ENCODE measurements around the gene KIAA1217.

Gene KIAA1217

DNA sequence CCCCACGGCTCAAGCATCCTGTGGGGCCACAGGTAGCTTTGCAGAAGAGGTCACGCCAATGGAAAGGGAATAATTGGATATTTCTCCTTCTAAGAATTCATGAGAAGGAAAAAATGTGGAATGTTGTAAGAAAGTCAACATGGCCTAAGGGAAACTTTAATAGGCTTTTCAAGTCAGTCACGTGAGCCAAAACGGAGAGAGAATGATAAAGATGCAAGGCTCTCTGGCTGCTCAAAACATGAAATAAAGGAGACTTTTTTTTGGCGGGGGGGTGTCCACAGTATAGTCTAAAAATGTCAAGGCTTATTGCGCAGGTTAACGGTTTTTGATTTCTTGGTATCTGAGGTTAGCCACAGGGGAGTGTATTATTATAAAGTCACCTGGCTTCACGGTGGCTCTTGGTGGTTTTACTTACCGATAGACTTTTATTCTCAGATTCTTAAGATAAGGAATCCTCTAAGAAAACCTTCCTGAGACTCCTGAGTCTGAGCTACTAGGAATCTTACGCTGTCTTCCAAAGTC lies 366.6 kb downstream of the KIAA1217 start:
- Histone ChIP-seq H3K4me1 (ENCODE audit: control insufficient read depth in 1 of 2, insufficient read depth in 2 of 2, low read length in 2 of 2) (no peaks in the 10 kb centered on the region), H3K9me3 (ENCODE audit: control insufficient read depth in 1 of 2, low read length in 2 of 2) (no peaks in the 10 kb centered on the region), H3K27me3 (ENCODE audit: control insufficient read depth in 1 of 2, insufficient read depth in 2 of 2, low read length in 2 of 2) (no peaks in the 10 kb centered on the region), H3K9ac (ENCODE audit: low read depth in 1 of 2, low read length in 2 of 2) (no peak overlapping the region), H3K36me3 (ENCODE audit: control insufficient read depth in 1 of 2, insufficient read depth in 2 of 2, low read length in 2 of 2) (no peaks in the 10 kb centered on the region), H3K4me3 (ENCODE audit: low read depth in 1 of 2, low read length in 2 of 2) (no peak overlapping the region), H3K27ac (ENCODE audit: low read depth, low read length) (no peak overlapping the region)

DNA sequence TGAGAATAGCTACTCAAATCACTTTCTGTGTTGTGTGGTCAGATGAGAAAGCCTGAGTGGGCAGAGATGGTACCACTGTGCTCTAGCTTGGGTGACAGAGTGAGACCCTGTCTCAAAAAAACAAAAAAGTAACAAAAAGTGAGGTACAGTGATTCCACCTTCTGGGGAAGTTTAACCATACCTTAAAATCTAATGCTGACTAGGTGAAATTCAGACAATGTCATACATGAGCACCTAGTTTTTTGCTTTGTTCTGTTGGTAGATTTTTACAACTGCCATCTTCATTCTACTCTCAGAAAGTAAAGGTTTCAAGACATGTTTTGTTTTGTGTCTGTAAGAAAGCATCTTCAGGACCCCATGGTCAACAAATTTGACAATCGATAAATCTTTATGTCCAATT lies 370.5 kb downstream of the KIAA1217 start:
- H3K27me3 ChIP-seq (ENCODE audit: control insufficient read depth in 1 of 2, insufficient read depth in 2 of 2, low read length in 2 of 2), result no peaks in the 10 kb centered on the region
- H3K9ac ChIP-seq (ENCODE audit: low read depth in 1 of 2, low read length in 2 of 2), result no peak overlapping the region
- no peaks in the 10 kb centered on the region for H3K4me1 ChIP-seq (ENCODE audit: control insufficient read depth in 1 of 2, insufficient read depth in 2 of 2, low read length in 2 of 2)
- H3K4me3 ChIP-seq (ENCODE audit: low read depth in 1 of 2, low read length in 2 of 2), result no peak overlapping the region
- peaks cover 6 to 7% of the 10 kb centered on the region in 2 donors for H3K36me3 ChIP-seq (ENCODE audit: control insufficient read depth in 1 of 2, insufficient read depth in 2 of 2, low read length in 2 of 2)
- H3K9me3 ChIP-seq (ENCODE audit: control insufficient read depth in 1 of 2, low read length in 2 of 2), result no peaks in the 10 kb centered on the region
- H3K27ac ChIP-seq (ENCODE audit: low read depth, low read length), result no peak overlapping the region

DNA sequence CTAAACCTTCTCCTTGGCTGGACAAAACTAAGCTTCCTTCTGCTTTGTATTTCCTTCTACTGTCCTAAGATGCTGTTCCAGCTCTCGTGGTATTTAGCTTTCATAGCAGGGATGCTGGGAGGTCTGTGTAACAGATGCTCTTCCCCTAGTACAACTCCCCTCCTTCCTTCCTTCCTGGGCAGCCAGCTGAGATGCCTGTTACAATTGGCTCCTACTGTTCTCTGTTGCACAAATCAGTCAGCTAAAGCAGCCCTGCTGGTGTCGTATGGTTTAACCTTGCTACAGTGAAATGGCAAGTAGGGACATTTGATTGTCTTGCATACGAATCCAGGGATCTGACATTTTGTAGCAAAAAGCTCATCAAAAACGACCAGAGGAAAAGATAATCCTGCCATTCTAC lies 371.0 kb downstream of the KIAA1217 start:
- Histone ChIP-seq H3K36me3 (ENCODE audit: control insufficient read depth in 1 of 2, insufficient read depth in 2 of 2, low read length in 2 of 2) (peaks cover 7 to 9% of the 10 kb centered on the region in 2 donors), H3K4me3 (ENCODE audit: low read depth in 1 of 2, low read length in 2 of 2) (no peak overlapping the region), H3K9me3 (ENCODE audit: control insufficient read depth in 1 of 2, low read length in 2 of 2) (no peaks in the 10 kb centered on the region), H3K27me3 (ENCODE audit: control insufficient read depth in 1 of 2, insufficient read depth in 2 of 2, low read length in 2 of 2) (no peaks in the 10 kb centered on the region), H3K27ac (ENCODE audit: low read depth, low read length) (no peak overlapping the region), H3K4me1 (ENCODE audit: control insufficient read depth in 1 of 2, insufficient read depth in 2 of 2, low read length in 2 of 2) (no peaks in the 10 kb centered on the region), H3K9ac (ENCODE audit: low read depth in 1 of 2, low read length in 2 of 2) (no peak overlapping the region)

DNA sequence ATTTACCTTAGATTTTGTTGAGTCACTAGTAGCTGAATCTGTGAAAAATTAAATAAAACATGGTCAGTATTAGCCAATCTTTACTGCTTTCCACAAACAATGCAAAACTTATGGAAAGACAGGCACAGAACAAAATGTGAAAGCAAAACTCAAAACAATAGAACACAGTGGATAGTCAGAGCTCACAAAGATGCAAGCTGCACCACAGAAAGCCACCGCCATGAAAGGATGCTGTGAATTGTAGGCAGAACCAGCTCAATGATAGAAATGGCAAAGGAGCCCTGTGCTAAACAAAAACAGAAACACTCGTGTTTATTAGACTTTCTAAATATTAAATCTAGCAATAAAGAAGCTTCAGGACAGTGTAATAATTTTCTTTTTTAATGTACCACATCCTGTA lies 380.3 kb downstream of the KIAA1217 start:
- Histone ChIP-seq H3K27ac (ENCODE audit: low read depth, low read length) (no peak overlapping the region), H3K9me3 (ENCODE audit: control insufficient read depth in 1 of 2, low read length in 2 of 2) (no peaks in the 10 kb centered on the region), H3K9ac (ENCODE audit: low read depth in 1 of 2, low read length in 2 of 2) (no peak overlapping the region), H3K36me3 (ENCODE audit: control insufficient read depth in 1 of 2, insufficient read depth in 2 of 2, low read length in 2 of 2) (peaks cover 22 to 88% of the 10 kb centered on the region in 2 donors), H3K27me3 (ENCODE audit: control insufficient read depth in 1 of 2, insufficient read depth in 2 of 2, low read length in 2 of 2) (no peaks in the 10 kb centered on the region), H3K4me1 (ENCODE audit: control insufficient read depth in 1 of 2, insufficient read depth in 2 of 2, low read length in 2 of 2) (no peaks in the 10 kb centered on the region), H3K4me3 (ENCODE audit: low read depth in 1 of 2, low read length in 2 of 2) (no peak overlapping the region)

DNA sequence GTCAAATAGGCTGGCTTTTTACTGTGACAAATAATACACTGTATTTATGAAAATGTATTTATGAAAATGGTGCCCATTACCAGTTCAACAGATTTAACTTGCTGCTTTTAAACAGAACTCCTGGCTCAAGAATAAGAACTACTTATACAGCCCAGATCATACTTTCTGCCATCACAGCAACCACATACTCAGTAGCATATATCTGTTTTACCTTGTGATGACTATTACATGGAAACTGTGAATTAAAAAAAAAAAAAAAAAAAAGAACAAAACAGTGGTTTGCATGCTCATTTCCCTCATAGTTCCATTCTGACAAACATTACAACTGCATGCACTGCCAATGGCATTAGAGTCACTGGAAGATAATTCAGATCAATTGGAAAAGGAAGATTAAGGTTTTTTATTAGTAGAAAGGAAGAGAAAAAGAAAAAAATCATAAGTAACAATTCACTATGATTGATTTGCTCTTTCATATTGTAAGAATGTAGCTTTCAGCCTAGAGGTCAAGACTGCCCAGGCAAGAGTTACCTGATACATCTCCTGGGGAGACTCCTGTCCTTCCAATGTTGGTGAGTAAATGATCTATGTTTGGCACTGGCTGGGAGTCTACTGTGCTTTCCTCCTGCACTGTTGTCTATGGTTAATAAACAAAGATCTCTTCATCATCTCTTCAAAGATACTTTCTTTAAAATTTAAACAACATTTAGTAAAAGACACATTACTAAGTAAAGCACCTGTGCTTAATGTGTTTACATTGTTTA lies 381.9 kb downstream of the KIAA1217 start:
- Histone ChIP-seq H3K9ac (ENCODE audit: low read depth in 1 of 2, low read length in 2 of 2) (no peak overlapping the region), H3K4me3 (ENCODE audit: low read depth in 1 of 2, low read length in 2 of 2) (no peak overlapping the region), H3K4me1 (ENCODE audit: control insufficient read depth in 1 of 2, insufficient read depth in 2 of 2, low read length in 2 of 2) (no peaks in the 10 kb centered on the region), H3K27ac (ENCODE audit: low read depth, low read length) (no peak overlapping the region), H3K36me3 (ENCODE audit: control insufficient read depth in 1 of 2, insufficient read depth in 2 of 2, low read length in 2 of 2) (peaks cover 22 to 89% of the 10 kb centered on the region in 2 donors), H3K9me3 (ENCODE audit: control insufficient read depth in 1 of 2, low read length in 2 of 2) (no peaks in the 10 kb centered on the region), H3K27me3 (ENCODE audit: control insufficient read depth in 1 of 2, insufficient read depth in 2 of 2, low read length in 2 of 2) (no peaks in the 10 kb centered on the region)

DNA sequence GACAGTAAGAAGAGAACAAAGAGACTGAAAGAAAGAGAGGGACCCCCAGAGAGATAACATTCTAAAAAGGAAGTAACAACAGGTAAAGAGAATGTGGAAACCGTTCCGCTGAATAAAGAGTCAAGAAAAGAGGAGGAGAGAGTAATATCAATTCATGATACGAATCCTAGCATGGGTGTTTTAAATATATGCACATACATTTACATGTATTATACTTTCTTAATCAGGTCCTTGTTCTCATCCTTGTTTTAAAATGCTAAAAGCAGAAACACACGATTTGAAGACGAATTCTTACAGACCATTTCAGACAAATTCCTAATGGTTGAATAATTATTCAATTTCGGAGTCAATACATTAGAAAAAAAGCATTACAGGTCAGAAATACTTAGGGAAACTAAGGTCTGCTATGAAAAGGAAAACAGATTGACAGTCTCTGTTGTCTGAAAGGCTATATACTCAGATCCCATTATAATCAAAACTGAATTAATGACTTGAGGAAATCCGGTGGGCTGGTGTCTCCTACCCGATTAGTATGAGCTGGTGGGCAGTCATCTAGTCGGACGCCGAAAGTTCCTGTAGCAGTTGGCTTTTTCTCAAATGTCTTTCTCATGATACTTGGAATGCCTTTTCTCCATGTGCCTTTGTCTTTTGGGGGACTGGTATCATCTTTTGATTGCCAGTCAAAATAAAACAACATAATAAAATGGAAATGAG lies 387.4 kb downstream of the KIAA1217 start:
- H3K9ac ChIP-seq (ENCODE audit: low read depth in 1 of 2, low read length in 2 of 2), result no peak overlapping the region
- no peaks in the 10 kb centered on the region for H3K9me3 ChIP-seq (ENCODE audit: control insufficient read depth in 1 of 2, low read length in 2 of 2)
- H3K4me1 ChIP-seq (ENCODE audit: control insufficient read depth in 1 of 2, insufficient read depth in 2 of 2, low read length in 2 of 2), result no peaks in the 10 kb centered on the region
- no peak overlapping the region for H3K4me3 ChIP-seq (ENCODE audit: low read depth in 1 of 2, low read length in 2 of 2)
- H3K27ac ChIP-seq (ENCODE audit: low read depth, low read length), result no peak overlapping the region
- H3K27me3 ChIP-seq (ENCODE audit: control insufficient read depth in 1 of 2, insufficient read depth in 2 of 2, low read length in 2 of 2), result no peaks in the 10 kb centered on the region
- H3K36me3 ChIP-seq (ENCODE audit: control insufficient read depth in 1 of 2, insufficient read depth in 2 of 2, low read length in 2 of 2), result peaks cover 21 to 83% of the 10 kb centered on the region in 2 donors

DNA sequence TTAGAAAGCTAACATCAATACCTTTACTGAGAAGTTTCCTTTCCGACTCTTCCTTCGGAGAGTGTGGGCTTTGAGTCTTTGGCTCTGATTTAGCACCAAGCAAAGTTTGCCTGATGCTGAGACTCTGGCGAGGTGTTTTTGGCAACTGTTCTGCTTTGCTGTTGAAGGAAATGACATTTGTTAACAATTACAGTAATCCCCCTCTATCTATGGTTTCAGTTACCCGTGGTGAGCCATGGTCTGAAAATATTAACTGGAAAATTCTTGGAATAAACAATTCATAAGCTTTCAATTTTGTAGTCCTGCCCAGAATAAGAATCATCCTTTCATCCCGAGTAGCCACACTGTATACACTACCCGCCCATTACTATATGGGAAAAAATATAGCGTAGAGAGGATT lies 388.5 kb downstream of the KIAA1217 start:
- H3K27ac ChIP-seq (ENCODE audit: low read depth, low read length), result no peak overlapping the region
- H3K27me3 ChIP-seq (ENCODE audit: control insufficient read depth in 1 of 2, insufficient read depth in 2 of 2, low read length in 2 of 2), result no peaks in the 10 kb centered on the region
- H3K9me3 ChIP-seq (ENCODE audit: control insufficient read depth in 1 of 2, low read length in 2 of 2), result no peaks in the 10 kb centered on the region
- no peak overlapping the region for H3K9ac ChIP-seq (ENCODE audit: low read depth in 1 of 2, low read length in 2 of 2)
- H3K4me1 ChIP-seq (ENCODE audit: control insufficient read depth in 1 of 2, insufficient read depth in 2 of 2, low read length in 2 of 2), result no peaks in the 10 kb centered on the region
- no peak overlapping the region for H3K4me3 ChIP-seq (ENCODE audit: low read depth in 1 of 2, low read length in 2 of 2)
- peaks cover 24 to 79% of the 10 kb centered on the region in 2 donors for H3K36me3 ChIP-seq (ENCODE audit: control insufficient read depth in 1 of 2, insufficient read depth in 2 of 2, low read length in 2 of 2)

Data from duodenal mucosa (tissue), 2 donors.